Astrocyte of the spinal cord (primary cell): Measurements from ENCODE around the gene SLC47A1.
"Not testable (repeated sequence)": the region's sequence is repeated elsewhere in the genome, so short reads cannot be mapped to it uniquely, and the experiment has no call there.

Experiments
- DNase-seq: peaks from one replicate; pipeline ENCODE4 v3.0.0; 2011; ENCODE audit warnings: low read depth, low spot score
- H3K4me3 ChIP-seq: 2 replicates; pipeline ENCODE4 v1.5.1; 2011; ENCODE audit warnings: low read depth, mild to moderate bottlenecking, low read length, moderate library complexity
- in situ Hi-C: cut with HindIII; loops from 2 replicates; pipeline ENCODE4 v1.10.0; 2017; ENCODE audit warnings: low sequenced_read_pairs
- TF ChIP-seq, protein P1 (sequence below): IDR thresholded peaks from 2 replicates; pipeline ENCODE4 v1.5.1; 2012; ENCODE audit warnings: low read depth, mild to moderate bottlenecking, low read length, inconsistent platforms

The SLC47A1 gene

DNA sequence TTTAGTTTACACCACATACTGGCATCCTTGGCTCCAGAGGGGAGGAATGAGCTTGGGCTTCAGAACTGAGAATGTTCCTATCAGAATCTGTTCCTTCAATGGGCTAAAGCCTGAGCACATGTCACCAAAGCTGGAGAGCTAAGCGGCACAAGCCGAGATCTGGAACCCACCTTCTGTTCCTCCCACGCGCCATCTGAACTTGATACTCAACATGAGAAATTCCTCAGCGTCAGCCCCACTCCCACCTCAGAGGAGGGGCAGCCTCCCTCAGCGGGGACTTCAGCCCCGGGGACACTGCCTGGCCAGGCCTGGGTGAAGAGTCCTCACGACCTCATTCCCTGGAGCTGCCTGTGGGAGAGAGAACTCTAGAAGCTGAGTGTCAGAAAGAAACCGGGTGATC, 22.8 kb upstream of the SLC47A1 start:
- no peak overlapping the region for H3K4me3 ChIP-seq
- TF ChIP-seq, protein P1, sequence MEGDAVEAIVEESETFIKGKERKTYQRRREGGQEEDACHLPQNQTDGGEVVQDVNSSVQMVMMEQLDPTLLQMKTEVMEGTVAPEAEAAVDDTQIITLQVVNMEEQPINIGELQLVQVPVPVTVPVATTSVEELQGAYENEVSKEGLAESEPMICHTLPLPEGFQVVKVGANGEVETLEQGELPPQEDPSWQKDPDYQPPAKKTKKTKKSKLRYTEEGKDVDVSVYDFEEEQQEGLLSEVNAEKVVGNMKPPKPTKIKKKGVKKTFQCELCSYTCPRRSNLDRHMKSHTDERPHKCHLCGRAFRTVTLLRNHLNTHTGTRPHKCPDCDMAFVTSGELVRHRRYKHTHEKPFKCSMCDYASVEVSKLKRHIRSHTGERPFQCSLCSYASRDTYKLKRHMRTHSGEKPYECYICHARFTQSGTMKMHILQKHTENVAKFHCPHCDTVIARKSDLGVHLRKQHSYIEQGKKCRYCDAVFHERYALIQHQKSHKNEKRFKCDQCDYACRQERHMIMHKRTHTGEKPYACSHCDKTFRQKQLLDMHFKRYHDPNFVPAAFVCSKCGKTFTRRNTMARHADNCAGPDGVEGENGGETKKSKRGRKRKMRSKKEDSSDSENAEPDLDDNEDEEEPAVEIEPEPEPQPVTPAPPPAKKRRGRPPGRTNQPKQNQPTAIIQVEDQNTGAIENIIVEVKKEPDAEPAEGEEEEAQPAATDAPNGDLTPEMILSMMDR = no peak
- in situ Hi-C loops = no loop called here
- DNase-seq = no peak

DNA sequence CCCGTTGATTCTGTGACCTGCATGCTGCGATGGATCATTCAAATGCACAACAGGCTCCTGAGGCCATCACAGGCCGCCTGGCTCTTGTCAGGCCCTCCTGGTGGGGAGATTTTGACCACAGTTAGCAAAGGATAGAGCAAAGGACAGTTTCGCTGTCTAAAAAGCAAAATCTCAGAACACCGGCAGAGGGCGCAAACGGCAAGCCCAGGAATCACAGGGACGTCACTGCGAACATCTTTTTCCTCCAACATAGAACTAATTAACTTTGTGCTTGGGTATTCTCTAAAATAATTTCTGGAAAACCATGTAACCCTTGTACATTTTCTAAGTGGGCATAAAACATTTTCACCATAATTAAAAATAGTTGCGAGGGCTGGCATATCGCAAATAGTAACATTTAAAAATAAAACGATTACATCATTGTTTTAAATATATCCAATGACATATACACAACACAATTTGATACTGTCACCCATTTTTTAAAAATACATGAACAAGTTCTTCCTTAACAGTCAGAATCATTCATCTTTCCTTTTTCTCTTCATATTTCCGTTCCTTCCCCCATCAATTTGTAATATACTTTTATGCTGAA, 19.7 kb upstream of the SLC47A1 start:
- no peak overlapping the region for H3K4me3 ChIP-seq
- DNase-seq = peak; percentile 59
- TF ChIP-seq, protein P1 = peak; percentile 85
- in situ Hi-C loops = no loop called here

DNA sequence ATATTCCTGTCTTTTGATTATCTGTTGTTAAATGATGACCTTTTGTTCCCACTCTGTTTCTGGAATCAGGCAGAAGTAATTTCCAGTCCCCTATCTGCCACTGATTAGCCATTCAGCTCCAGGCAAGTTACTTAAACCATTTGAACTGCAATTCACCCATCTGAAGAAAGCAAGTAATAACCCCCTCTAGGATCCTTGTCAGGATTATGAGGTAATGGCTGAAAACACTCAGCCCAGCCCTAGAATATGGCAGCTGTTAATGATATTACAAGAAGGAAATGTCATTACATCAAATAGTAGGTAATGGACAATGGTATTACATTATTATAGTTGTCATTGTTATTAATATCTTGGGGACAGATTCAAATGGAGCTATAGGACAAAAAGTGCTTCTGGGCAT, 16.0 kb upstream of the SLC47A1 start:
- DNase-seq = no peak
- in situ Hi-C loops = no loop called here
- H3K4me3 ChIP-seq = no peak overlapping the region
- TF ChIP-seq, protein P1 = no peak

DNA sequence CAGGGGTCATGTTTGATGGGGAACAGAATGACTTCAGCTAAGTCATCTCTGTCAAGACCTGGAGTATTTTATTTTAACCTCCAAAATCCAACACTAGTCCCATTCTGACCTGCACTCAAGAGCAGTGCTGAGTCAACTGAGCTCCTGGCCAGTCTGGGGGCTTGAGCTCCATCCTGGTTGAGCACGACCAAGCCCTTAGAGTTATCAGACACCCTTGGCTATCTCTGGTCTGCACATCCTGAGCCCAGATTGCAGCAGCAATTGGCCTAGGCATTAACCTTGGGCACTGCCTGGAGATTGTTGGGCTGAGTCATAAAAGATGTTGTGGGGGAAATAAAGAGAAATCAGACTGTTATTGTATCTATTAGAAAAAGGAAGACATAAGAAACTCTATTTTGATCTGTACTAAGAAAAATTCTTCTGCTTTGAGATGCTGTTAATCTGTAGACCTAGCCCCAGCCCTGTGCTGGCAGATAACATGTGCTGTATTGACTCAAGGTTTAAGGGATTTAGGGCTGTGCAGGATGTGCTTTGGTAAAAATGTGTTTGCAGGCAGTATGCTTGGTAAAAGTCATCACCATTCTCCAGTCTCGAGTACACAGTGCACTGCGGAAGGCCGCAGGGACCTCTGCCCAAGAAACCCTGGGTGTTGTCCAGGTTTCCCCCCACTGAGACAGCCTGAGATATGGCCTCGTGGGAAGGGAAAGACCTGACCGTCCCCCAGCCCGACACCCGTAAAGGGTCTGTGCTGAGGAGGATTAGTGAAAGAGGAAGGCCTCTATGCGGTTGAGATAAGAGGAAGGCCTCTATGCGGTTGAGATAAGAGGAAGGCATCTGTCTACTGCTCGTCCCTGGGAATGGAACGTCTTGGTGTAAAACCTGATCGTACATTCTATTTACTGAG, 14.0 kb upstream of the SLC47A1 start:
- in situ Hi-C loops, H3K4me3 ChIP-seq, DNase-seq: not testable (repeated sequence)

DNA sequence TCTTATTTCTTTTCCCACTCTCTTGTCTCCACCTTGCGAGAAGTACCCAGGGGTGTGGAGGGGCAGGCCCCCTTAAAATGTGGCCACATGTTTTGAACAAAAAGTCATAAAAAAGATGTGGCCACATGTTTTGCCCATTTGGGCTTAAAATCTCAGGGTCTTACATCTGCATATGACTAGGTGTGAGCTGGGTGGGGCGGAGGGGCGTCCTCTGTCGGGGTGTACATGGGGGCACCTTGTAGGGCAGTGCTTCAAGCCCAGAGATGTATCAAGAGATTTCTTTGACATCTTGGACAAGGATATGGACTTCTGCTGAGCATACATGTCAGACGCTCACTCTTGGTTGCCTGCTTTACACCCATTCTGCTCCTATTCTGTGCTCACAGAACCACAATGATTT, 13.0 kb upstream of the SLC47A1 start:
- TF ChIP-seq, protein P1 = no peak
- H3K4me3 ChIP-seq = no peak overlapping the region
- no peak for DNase-seq
- in situ Hi-C loops = no loop called here

DNA sequence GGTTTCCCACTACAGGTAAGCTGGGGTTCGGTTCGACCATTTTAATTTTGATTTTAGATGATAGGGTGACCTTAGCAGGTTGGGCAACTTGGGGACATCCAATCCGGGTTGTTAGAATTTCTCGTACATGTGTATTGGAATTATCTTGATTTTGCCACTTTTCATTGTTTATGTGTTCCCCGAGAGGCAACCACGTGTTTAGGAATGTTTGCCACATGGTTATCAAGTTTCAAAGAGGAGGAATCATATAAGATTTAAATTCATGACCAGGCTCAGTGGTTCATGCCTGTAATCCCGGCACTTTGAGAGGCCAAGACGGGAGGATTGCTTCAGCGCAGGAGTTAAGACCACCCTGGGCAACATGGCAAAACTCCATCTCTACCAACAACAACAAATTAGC, 10.0 kb upstream of the SLC47A1 start:
- in situ Hi-C loops = no loop called here
- H3K4me3 ChIP-seq = no peak overlapping the region
- DNase-seq = no peak
- TF ChIP-seq, protein P1 = no peak

DNA sequence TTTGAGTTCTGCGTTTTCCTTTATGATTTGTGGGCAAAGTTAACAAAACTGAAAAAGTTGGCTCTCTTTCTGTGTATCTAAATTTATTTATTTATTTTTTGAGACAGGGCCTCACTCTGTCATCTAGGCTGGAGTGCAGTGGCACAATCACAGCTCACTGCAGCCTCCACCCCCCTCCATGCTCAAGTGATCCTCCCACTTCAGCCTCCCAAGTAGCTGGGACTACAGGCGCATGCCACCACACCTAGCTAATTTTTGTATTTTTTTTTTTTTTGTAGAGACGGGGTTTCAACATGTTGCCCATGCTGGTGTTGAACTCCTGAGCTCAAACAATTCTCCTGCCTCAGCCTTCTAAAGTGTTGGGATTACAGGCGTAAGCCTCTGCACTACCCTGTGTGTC, 6.7 kb upstream of the SLC47A1 start:
- in situ Hi-C loops, H3K4me3 ChIP-seq, DNase-seq: not testable (repeated sequence)
